GM21360 (cell line): ENCODE data around the gene TMIGD3.

ENCODE experiments used
- ATAC-seq: cut with Tn5 transposase; IDR thresholded peaks from one replicate; pipeline ENCODE4 v1.9.1; 2021; ENCODE audit warnings: mild to moderate bottlenecking, moderate library complexity; ENCODE audit not compliant: unreplicated experiment

TMIGD3 gene

GRCh38 chr1:111448918-111449702, 54.3 kb downstream of the TMIGD3 start, which contains the start of the genes ATP5PB and WDR77:
TSS of gene ATP5PB (plus strand) at chr1:111449464. CDS start at chr1:111449542, 78 bp downstream.
TSS of gene WDR77 (minus strand) at chr1:111449256. CDS start at chr1:111449169, 87 bp downstream.
- ATAC-seq = peak; percentile 94

GRCh38 chr1:111448482-111448917, 54.9 kb downstream of the TMIGD3 start:
- ATAC-seq = peak; percentile 26

GRCh38 chr1:111446967-111447892, 56.2 kb downstream of the TMIGD3 start:
- ATAC-seq = no peak

- ATAC-seq = no peak
These were observed 56.9 kb downstream of the TMIGD3 start for GRCh38 chr1:111446546-111446945.

GRCh38 chr1:111444031-111444430, 59.4 kb downstream of the TMIGD3 start:
- ATAC-seq = no peak

GRCh38 chr1:111442457-111442856, 61.0 kb downstream of the TMIGD3 start:
- no peak for ATAC-seq

GRCh38 chr1:111441573-111442192, 61.8 kb downstream of the TMIGD3 start:
- ATAC-seq = no peak

- no peak for ATAC-seq
These were observed 63.7 kb downstream of the TMIGD3 start for GRCh38 chr1:111439461-111440351.

GRCh38 chr1:111436726-111437125, 66.7 kb downstream of the TMIGD3 start:
- ATAC-seq = no peak
